NK-92 treated with Interleukin-12 subunit alpha and Interleukin-12 subunit beta, amount 100 ng/mL, for 24 hours (cell line): ENCODE data around the gene CD320.
A peak's percentile ranks its signal among the peaks of the same experiment; 100 is the strongest.

Experiments
- DNase-seq: peaks from one replicate; lab custom pipeline; 2025; lab: John Stamatoyannopoulos, UW

Gene CD320

GRCh38 chr19:8253678-8254077, 54.5 kb downstream of the CD320 start:
- no peak for DNase-seq

GRCh38 chr19:8252922-8253589, 55.1 kb downstream of the CD320 start:
- DNase-seq = peak; percentile 55
